GM19351 (cell line): ENCODE measurements around the gene KAT6B.
A peak's percentile ranks its signal among the peaks of the same experiment; 100 is the strongest.
"Not testable (repeated sequence)": the region's sequence is repeated elsewhere in the genome, so short reads cannot be mapped to it uniquely, and the experiment has no call there.

Experiments used
- ATAC-seq: cut with Tn5 transposase; IDR thresholded peaks from one replicate; pipeline ENCODE4 v1.9.1; 2021; ENCODE audit warnings: mild to moderate bottlenecking, moderate library complexity; ENCODE audit not compliant: unreplicated experiment

KAT6B gene

DNA sequence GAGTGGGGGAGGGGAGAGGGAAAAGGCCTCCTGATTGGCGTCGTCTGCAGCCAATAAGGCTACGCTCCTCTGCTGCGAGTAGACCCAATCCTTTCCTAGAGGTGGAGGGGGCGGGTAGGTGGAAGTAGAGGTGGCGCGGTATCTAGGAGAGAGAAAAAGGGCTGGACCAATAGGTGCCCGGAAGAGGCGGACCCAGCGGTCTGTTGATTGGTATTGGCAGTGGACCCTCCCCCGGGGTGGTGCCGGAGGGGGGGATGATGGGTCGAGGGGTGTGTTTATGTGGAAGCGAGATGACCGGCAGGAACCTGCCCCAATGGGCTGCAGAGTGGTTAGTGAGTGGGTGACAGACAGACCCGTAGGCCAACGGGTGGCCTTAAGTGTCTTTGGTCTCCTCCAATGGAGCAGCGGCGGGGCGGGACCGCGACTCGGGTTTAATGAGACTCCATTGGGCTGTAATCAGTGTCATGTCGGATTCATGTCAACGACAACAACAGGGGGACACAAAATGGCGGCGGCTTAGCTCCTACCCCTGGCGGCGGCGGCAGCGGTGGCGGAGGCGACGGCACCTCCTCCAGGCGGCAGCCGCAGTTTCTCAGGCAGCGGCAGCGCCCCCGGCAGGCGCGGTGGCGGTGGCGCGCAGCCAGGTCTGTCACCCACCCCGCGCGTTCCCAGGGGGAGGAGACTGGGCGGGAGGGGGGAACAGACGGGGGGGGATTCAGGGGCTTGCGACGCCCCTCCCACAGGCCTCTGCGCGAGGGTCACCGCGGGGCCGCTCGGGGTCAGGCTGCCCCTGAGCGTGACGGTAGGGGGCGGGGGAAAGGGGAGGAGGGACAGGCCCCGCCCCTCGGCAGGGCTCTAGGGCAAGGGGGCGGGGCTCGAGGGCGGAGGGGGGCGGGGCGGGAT lies at the start of gene KAT6B:
TSS of gene KAT6B (plus strand) at position 459 of the 903 bp plus-strand sequence. CDS start 16,258 bp downstream, outside the sequence.
- ATAC-seq: peak; percentile 83

DNA sequence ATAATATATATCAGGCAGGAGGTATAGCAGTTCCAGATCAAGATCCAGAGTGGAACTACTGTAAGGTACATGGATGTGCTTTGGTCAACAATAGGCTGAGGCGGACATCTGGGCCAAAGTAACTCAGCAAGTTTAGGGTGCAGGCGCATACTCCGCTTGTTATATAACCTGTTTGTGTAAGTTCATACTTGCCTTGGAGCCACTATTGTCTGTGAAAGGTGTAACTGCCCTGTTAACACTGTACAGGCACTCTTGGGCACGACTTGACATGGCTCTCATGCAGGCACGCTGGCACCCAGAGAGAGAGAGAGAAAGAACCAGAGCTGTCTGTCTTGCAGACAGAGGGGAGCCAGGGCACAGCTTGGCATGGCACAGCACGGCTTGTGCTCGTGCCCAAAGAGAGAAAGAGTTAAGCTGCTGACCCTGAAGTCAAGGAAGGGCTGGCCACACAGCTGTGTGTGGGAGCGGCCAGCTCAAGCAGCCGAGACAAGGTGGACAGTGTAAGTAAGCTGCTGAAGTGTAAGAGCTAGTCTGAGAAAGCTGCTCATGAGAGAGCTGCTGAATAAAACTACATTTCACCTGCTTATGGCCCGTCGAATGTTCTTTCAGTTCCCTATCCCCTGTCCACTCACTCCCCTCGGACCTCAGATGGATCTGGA lies 47.8 kb upstream of the KAT6B start:
- ATAC-seq: no peak

DNA sequence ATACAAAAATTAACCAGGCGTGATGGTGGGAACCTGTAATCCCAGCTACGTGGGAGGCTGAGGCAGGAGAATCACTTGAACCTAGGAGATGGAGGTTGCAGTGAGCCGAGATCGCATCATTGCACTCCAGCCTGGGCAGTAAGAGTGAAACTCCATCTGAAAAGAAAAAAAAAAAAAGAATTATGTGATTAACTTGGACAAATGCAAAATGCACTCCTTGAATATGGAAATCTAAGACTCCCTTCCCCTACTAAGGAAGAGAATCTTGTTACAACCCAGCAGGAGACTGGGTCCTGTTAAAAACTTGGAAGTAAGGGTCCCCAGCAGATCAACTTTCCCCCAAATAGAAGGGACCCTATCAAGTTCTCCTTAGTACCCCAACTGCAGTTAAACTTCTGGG lies 44.5 kb upstream of the KAT6B start:
- not testable (repeated sequence) for ATAC-seq

DNA sequence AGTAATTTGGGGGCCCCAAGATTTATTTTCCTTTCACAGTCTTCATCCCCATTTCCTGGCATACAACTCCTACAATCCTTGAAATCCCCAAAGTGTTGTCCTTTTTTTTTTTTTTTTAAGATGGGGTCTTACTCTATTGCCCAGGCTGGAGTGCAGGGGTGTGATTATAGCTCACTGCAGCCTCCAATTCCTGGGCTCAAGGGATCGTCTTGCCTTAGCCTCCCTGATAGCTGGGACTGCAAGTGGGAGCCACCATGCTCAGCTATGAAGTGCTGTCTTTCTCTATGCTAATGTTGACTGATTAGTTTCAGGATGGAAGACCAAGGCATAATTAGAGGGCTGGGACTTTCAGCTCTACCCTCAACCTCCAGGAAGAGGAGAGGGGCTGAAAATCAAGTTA lies 41.9 kb upstream of the KAT6B start:
- no peak for ATAC-seq

DNA sequence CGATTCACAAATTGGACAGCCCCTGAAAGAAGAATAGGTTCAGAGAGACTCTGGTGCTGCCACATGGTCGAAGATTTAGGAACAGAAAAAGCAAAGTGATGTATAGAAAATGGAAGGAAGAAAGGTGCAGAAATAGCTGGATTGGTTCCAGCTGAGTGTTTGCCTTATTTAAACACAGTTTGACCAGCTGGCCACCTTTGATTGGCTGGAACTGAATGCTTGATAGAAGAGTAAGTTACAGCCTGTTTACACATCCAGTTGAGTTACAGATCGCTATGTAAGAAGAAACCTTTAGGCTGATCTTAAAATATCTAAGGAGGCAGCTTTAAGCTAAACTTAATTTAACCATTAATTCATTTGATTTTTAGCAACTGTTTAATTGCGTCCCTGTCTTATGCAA lies 40.3 kb upstream of the KAT6B start:
- no peak for ATAC-seq

DNA sequence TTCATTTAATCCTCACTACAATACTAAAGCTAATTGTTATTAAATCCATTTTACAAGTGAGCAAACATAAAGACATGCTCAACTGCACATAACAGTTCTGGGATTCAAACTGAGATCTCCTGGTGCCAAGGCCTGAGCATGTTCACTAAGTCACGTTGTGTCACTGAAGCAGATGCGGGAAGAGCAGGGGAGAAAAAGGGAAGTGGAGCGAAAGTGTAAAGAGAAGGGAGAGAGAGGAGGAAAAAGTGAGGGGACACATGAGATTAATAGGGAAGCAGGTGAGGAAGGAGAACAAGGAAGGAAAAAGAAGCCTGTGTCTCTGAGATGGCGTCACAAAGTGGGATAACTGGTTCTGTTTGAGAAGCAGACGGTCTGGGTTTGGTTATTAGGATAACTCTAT lies 38.9 kb upstream of the KAT6B start:
- ATAC-seq: no peak

DNA sequence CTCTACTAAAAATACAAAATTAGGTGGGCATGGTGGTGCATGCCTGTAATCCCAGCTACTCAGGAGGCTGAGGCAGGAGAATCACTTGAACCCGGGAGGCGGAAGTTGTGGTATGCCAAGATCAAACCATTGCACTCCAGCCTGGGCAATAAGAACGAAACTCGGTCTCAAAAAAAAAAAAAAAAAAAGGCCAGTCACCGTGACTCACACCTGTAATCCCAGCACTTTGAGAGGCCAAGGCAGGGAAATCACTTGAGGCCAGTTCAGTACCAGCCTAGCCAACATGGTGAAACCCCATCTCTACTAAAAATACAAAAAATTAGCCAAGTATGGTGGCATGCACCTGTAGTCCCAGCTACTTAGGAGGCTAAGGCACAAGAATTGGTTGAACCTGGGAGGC lies 34.4 kb upstream of the KAT6B start:
- not testable (repeated sequence) for ATAC-seq

DNA sequence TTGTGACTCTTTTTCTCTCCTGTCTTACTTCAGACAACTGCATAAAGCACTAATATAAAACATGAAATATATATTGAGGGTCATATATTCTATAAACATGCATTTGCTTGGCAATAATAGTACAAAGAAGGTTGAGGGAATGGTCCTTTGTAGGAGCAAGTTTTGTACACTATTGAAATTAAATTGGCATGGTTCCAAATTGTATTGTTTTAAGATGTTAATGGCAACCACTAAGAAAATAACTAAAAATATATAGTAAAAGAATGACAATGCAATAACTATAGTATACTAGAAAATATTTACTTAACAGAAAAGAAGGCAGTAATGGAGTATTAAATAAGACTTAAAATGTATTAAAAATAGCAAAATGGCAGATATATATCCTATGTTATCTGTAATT lies 33.7 kb upstream of the KAT6B start:
- no peak for ATAC-seq

DNA sequence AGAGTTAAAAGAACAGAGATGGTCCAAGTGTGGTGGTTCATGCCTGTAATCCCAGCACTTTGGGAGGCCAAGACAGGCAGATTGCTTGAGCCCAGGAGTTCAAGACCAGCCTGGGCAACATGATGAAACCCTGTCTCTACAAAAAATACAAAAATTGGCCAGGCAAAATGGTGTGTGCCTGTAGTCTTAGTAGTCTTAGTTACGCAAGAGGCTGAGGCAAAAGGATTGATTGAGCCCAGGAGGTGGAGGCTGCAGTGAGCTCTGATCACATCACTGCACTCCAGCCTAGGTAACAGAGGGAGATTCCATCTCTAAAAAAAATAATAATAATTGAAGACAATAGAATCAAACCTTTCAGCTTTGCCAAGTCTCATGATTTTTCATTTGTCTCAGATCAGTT lies 33.2 kb upstream of the KAT6B start:
- ATAC-seq: not testable (repeated sequence)

DNA sequence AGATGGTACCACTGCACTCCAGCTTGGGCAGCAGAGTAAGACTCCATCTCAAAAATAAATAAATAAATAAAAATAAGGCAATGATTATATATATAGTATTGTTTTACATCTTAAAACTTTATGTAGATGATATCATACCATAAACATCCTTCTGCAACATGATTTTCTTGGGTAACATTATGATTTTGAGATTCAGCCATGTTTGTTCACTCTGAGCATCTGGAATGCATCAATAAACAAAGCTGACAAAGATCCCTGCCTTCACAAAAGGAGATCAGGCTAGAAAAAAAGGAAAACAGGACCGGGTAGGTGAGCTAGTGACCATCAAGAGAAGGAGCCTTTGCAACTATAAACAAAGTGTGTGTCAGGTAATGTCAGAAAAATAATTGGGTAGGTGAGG lies 31.9 kb upstream of the KAT6B start:
- no peak for ATAC-seq

DNA sequence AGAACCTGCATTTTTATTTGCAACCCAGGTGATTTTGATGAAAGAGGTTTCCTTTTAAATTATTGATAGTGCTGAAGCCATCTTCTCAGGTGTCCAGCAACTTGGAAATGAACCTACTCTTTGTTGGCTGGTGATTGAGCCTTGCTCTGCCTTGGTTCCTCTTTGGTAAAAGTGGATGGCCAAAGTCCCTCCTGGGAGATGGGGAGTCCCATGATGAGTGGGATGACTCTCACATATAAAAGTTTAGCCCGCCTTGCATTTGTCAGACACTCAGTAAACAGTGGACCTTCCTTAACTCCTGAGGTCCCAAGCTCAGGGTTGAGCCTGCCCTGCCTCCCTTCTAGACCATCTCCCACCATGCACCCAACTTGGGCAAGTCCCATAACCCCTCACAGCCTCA lies 28.9 kb upstream of the KAT6B start:
- ATAC-seq: no peak

DNA sequence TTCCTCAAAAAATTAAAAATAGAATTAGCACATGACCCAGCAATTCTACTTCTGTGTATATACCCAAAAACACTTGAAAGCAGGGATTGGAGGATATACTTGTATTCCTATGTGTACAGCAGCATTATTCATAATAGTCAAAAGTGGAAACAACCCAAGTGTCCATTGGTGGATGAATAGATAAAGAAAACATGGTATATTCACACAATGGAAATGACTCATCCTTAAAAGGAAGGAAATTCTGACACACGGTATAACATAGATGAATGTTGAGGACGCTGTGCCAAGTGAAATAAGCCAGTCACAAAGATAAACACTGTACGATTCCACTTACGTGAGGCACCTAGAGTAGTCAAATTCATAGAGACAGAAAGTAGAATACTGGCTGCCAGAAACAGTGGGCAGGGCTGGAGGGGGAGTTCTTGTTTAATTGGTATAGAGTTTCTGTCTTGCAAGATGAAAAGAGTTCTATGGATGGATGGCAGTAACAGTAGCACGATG lies 26.6 kb upstream of the KAT6B start:
- peak; percentile 34 for ATAC-seq

DNA sequence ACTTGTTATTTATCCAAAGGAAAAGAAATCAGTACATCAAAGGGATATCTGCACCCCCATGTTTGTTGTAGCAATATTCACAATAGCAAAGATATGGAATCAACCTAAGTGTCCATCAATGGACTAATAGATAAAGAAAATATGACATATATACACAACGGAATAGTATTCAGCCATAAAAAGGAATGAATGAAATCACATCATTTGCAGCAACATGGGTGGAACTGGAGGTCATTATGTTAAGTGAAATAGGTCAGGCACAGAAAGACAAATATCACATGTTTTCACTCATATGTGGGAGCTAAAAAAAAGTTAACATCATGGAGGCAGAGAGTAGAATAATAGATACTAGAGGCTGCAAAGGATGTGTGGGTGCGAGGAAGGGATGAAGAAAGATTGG lies 25.0 kb upstream of the KAT6B start:
- no peak for ATAC-seq

DNA sequence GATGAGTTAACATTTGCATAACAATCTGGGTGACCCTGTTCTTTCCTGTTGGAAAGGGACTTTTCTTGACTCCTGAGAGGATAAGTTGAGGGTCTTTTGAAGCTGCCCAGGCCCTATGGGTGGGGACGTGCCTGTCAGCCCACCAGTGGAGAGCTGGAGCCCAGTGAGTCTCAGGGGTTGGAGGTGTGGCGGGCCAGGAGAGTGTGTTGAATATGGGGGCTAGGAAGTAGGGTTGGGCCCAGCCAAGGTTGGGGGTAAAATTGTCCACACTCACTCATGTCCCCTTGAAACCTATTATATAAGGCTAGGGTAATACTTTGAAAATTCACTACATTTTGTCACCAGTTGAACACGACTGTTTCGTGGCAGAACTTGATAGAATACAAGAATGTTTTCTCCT lies 17.9 kb upstream of the KAT6B start:
- ATAC-seq: no peak

DNA sequence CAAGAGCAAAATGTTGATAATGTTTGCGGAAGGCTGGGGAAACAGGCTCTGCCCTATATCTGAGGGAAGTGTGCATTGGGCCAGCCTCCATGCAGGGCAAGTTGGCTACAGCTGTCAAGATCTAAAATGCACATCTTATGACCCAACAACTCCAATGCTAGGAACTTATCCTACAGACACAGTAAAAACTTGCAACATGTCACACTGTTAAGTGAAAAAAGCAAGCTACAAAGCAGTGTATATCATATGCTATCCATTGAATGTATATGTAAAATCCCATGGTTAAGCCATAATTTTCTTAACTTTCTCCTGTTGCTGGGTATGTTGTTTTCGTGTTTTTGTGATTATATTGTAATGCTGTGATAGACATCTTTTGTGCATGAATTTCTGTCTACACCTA lies 16.3 kb upstream of the KAT6B start:
- no peak for ATAC-seq

DNA sequence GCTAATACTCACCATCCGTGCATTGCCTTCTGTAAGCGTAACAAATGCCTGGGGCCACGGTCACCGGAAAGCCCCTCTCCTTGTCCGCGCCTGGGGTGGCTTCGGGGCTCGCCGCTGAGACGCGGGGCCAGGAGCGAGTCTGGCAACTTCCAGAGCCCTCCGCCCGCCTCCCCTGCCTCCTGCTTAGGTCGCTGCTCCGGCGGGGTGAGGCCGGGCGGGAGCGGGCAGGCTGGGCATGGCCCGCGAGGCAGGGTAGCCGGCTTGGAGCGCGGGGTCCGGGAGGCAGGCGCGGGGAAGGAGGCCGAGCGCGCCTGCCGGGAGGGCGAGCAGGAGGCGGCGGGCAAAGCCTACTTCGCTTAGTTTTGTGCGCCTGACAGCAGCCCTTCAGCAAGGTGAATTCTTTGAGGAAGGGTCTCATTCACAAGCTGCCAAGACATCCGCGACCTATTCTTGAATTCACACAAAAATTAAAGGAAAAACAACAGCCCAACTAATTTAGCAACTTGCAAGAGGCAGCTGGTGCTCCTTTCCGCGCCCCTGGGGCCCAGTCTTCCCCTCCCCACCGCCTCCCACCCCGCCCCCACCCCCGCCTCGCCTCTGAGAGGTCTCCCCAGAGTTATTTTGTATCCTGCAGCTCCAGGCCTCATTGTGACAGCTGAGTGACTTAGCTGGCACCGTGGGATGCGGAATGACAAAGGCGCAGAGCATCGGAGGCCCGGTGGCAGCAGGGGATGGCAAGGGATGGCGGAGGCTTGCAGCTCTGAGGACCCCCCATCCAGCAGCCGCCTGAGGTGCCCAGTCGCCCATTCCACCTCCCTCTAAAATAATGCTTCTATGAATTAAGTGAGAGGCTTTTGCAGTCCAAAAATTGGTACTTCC lies 12.8 kb upstream of the KAT6B start:
- no peak for ATAC-seq

DNA sequence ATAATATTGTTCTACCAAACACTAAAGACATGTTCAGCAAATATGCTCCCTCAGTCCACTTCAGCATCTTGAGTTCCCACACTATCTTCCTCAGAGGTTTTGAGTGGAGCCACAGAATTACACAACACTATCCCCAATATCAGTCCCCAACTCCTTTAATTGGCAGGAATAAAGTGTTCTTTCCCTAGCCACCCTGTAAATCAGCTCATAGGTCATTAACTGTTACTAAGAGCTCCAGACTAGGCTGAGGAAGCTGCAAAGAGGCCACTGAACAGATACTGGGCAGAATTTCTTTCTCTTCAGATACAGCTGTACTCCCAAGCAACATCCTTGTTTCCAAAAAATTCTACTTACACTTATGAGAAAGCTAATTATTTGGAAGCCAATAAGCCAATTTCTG lies 11.6 kb upstream of the KAT6B start:
- no peak for ATAC-seq

DNA sequence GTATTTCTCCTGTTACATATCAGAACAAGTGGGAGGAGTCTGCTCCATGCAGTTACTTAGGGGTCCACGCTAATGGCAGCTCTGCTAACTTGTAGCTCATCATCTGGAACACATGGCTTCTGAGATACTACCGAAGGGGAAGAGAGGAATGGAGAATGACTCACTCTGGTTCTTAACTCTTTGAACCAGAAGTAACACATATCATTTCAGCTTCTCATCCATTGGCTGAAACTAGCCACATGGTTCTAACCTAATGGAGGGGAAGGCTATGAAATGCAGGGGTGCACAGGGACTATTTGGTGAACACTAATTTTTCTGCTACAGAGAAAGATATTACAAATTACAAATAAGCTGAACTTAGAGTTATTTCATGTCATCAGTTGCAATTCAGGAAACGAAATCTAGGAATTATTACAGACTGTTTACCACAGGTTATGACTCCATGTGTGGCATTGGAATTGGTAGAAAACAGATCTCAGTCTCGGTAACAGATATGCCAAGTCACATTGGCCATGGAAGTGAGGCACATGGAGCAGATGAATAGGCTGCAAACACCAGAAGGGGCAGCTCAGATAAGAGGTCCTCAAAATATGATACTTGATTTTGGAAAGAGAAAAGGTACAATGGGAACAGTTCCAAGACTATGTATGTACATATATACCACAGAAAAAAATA lies 9.4 kb upstream of the KAT6B start:
- no peak for ATAC-seq

DNA sequence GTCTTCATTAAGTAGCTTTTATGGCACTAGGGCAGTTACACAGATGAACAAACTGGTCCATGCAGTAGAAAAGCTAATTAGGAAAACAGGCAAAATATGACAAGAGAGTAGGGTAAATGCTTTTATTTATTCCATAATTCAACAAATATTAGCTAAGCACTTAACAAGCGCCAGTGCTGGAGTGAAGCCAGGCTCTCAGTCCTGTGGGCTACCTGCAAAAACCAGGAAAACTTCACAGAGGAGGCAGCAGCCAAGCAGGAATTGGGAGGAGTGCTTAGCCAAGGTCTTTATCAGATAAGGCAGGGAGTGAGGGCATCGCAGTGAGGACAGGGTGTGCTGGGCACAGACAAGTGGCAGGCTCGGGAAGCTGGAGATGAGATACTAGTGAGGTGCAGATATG lies 4.9 kb upstream of the KAT6B start:
- no peak for ATAC-seq

DNA sequence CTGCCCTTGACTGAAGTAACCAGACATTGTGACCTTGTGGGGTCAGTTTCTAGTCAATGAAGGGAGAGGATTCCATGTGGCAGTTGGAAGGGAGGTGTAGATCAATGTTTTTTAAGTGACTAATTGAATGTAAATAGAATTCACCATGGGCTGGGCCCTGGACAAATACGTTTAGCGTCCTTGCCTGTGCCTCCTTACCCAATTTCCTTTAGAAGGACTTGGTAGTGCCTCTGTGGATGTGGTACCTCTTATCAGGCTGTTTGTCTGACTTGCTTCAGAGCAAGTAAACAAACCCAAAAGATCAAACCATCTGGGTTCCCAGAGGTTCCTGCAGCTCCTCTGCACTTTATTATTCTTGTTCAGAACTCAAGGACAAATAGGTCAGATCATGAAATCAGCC lies 4.3 kb upstream of the KAT6B start:
- no peak for ATAC-seq
